Loucy (cell line): ENCODE results near the gene PHACTR3.

Experiments
- H2AFZ ChIP-seq: fragments of 200-600 bp; sonication (generic); 2 replicates; pipeline ENCODE4 v1.6.0; 2016; ENCODE audit warnings: antibody characterized with exemption, mild to moderate bottlenecking, low read length, moderate library complexity
- H3F3A ChIP-seq: fragments of 200-600 bp; 2 replicates; pipeline ENCODE4 v1.6.0; 2016; ENCODE audit warnings: antibody characterized with exemption, low read depth, mild to moderate bottlenecking
- H3K27me3 ChIP-seq: fragments of 200-600 bp; sonication (generic); 2 replicates; pipeline ENCODE4 v1.6.1; 2014; ENCODE audit warnings: low read length, mild to moderate bottlenecking; ENCODE audit not compliant: insufficient read depth, poor library complexity, severe bottlenecking
- H3K36me3 ChIP-seq: fragments of 200-600 bp; sonication (generic); 2 replicates; pipeline ENCODE4 v1.6.1; 2016; ENCODE audit warnings: low read length; ENCODE audit not compliant: insufficient read depth
- H3K4me1 ChIP-seq: fragments of 200-600 bp; sonication (generic); 2 replicates; pipeline ENCODE4 v1.5.1; 2014; ENCODE audit warnings: low read length, mild to moderate bottlenecking; ENCODE audit not compliant: insufficient read depth, poor library complexity, severe bottlenecking
- H3K4me2 ChIP-seq: fragments of 200-600 bp; sonication (generic); 2 replicates; pipeline ENCODE4 v1.6.0; 2014; ENCODE audit warnings: antibody characterized with exemption, low read length, low read depth, mild to moderate bottlenecking; ENCODE audit not compliant: poor library complexity, severe bottlenecking
- H3K4me3 ChIP-seq: fragments of 200-600 bp; sonication (generic); 2 replicates; pipeline ENCODE4 v1.5.1; 2014; ENCODE audit warnings: low read length, mild to moderate bottlenecking, mixed read lengths; ENCODE audit not compliant: poor library complexity, severe bottlenecking
- H3K79me2 ChIP-seq: fragments of 200-600 bp; sonication (generic); 2 replicates; pipeline ENCODE4 v1.6.1; 2014; ENCODE audit warnings: low read length; ENCODE audit not compliant: insufficient read depth
- H3K9ac ChIP-seq: fragments of 200-600 bp; sonication (generic); 2 replicates; pipeline ENCODE4 v1.6.0; 2014; ENCODE audit warnings: mild to moderate bottlenecking, low read depth, low read length, moderate library complexity; ENCODE audit not compliant: poor library complexity, severe bottlenecking
- H3K9me2 ChIP-seq: fragments of 200-600 bp; sonication (generic); replicated peaks from 2 replicates; pipeline ENCODE4 v1.6.1; 2016; ENCODE audit warnings: low read depth, low read length, mixed read lengths
- H3K9me3 ChIP-seq: fragments of 200-600 bp; sonication (generic); 2 replicates; pipeline ENCODE4 v1.6.1; 2014; ENCODE audit warnings: mild to moderate bottlenecking, antibody characterized with exemption, low read length, low read depth; ENCODE audit not compliant: insufficient read depth
- H4K20me1 ChIP-seq: fragments of 200-600 bp; sonication (generic); 2 replicates; pipeline ENCODE4 v1.6.0; 2014; ENCODE audit warnings: antibody characterized with exemption, low read length, mild to moderate bottlenecking; ENCODE audit not compliant: insufficient read depth, poor library complexity, severe bottlenecking
- CTCF ChIP-seq: fragments of 200-600 bp; sonication (generic); conservative IDR thresholded peaks from 2 replicates; pipeline ENCODE4 v1.5.1; 2014; ENCODE audit warnings: mild to moderate bottlenecking, antibody characterized with exemption, low read length
- EZH2phosphoT487 ChIP-seq: fragments of 200-600 bp; IDR thresholded peaks from 2 replicates; pipeline ENCODE4 v1.6.1; 2018; ENCODE audit warnings: antibody characterized with exemption, mild to moderate bottlenecking, moderate library complexity, borderline replicate concordance

The PHACTR3 gene

GRCh38 chr20:59678288-59678687 is 73.9 kb downstream of the PHACTR3 start:
- peaks cover 69% of the 10 kb centered on the region; the same call in 1 of the 2 replicates for H3K79me2 ChIP-seq
- TF ChIP-seq CTCF (no peak), EZH2phosphoT487 (no peak)
- H3K4me2 ChIP-seq, result no peak overlapping the region
- H3K9me2 ChIP-seq, result no peaks in the 10 kb centered on the region
- H3K9ac ChIP-seq, result no peak overlapping the region
- no peaks in the 10 kb centered on the region for H3K27me3 ChIP-seq
- peaks cover 12% of the 10 kb centered on the region for H4K20me1 ChIP-seq
- no peak overlapping the region for H3K4me3 ChIP-seq
- H3K4me1 ChIP-seq, result no peaks in the 10 kb centered on the region
- no peaks in the 10 kb centered on the region for H3K9me3 ChIP-seq
- H3F3A ChIP-seq, result no peaks in the 10 kb centered on the region
- no peak overlapping the region for H2AFZ ChIP-seq
- no peaks in the 10 kb centered on the region for H3K36me3 ChIP-seq

GRCh38 chr20:59678951-59679350 is 74.6 kb downstream of the PHACTR3 start:
- Histone ChIP-seq H2AFZ (no peak overlapping the region), H4K20me1 (peaks cover 12% of the 10 kb centered on the region), H3K9me2 (no peaks in the 10 kb centered on the region), H3K79me2 (peaks cover 64% of the 10 kb centered on the region; the same call in 1 of the 2 replicates), H3K36me3 (no peaks in the 10 kb centered on the region), H3K4me2 (no peak overlapping the region), H3F3A (no peaks in the 10 kb centered on the region), H3K9me3 (no peaks in the 10 kb centered on the region), H3K9ac (no peak overlapping the region), H3K4me1 (no peaks in the 10 kb centered on the region), H3K27me3 (no peaks in the 10 kb centered on the region), H3K4me3 (no peak overlapping the region)
- TF ChIP-seq EZH2phosphoT487, result no peak
- TF ChIP-seq CTCF, result no peak

- Histone ChIP-seq H2AFZ (no peak overlapping the region), H3K9me2 (no peaks in the 10 kb centered on the region), H3K27me3 (no peaks in the 10 kb centered on the region), H3K4me3 (no peak overlapping the region), H3K4me1 (no peaks in the 10 kb centered on the region), H3K9me3 (no peaks in the 10 kb centered on the region), H3K36me3 (peaks cover 1% of the 10 kb centered on the region; the same call in 1 of the 2 replicates), H3K9ac (no peak overlapping the region), H3K4me2 (no peak overlapping the region), H3K79me2 (peaks cover 65% of the 10 kb centered on the region; the same call in 1 of the 2 replicates), H3F3A (no peaks in the 10 kb centered on the region), H4K20me1 (peaks cover 11% of the 10 kb centered on the region)
- TF ChIP-seq CTCF, result no peak
- TF ChIP-seq EZH2phosphoT487, result no peak
These were observed 75.9 kb downstream of the PHACTR3 start for GRCh38 chr20:59680148-59680650.
